HUES48 (cell line): ENCODE measurements around the gene NUP93.

ENCODE experiments used
- H3K27ac ChIP-seq: one replicate; pipeline ENCODE4 v1.7.0; 2013; ENCODE audit warnings: low read depth, low read length, inconsistent platforms
- H3K27me3 ChIP-seq: 2 replicates; pipeline ENCODE4 v1.6.1; 2013; ENCODE audit warnings: mild to moderate bottlenecking, low read length; ENCODE audit not compliant: control insufficient read depth, insufficient read depth
- H3K36me3 ChIP-seq: 2 replicates; pipeline ENCODE4 v1.6.1; 2013; ENCODE audit warnings: low read length; ENCODE audit not compliant: control insufficient read depth, insufficient read depth
- H3K4me1 ChIP-seq: 2 replicates; pipeline ENCODE4 v1.6.1; 2013; ENCODE audit warnings: mild to moderate bottlenecking, low read length; ENCODE audit not compliant: control insufficient read depth, insufficient read depth
- H3K4me3 ChIP-seq: 2 replicates; pipeline ENCODE4 v1.5.1; 2013; ENCODE audit warnings: mild to moderate bottlenecking, low read depth, low read length
- H3K9ac ChIP-seq: 2 replicates; pipeline ENCODE4 v1.6.1; 2013; ENCODE audit warnings: mild to moderate bottlenecking, low read depth, low read length, moderate library complexity
- H3K9me3 ChIP-seq: 2 replicates; pipeline ENCODE4 v1.6.1; 2013; ENCODE audit warnings: low read length; ENCODE audit not compliant: control insufficient read depth, insufficient read depth

Gene NUP93

GRCh38 chr16:56896244-56896643 is 166.3 kb downstream of the NUP93 start:
- Histone ChIP-seq H3K9me3 (no peaks in the 10 kb centered on the region), H3K9ac (no peak overlapping the region), H3K36me3 (no peaks in the 10 kb centered on the region), H3K4me1 (no peaks in the 10 kb centered on the region), H3K27me3 (no peaks in the 10 kb centered on the region), H3K27ac (no peak overlapping the region), H3K4me3 (no peak overlapping the region)

- Histone ChIP-seq H3K27ac (no peak overlapping the region), H3K36me3 (no peaks in the 10 kb centered on the region), H3K27me3 (no peaks in the 10 kb centered on the region), H3K4me3 (no peak overlapping the region), H3K9me3 (no peaks in the 10 kb centered on the region), H3K9ac (no peak overlapping the region), H3K4me1 (no peaks in the 10 kb centered on the region)
These were observed 167.3 kb downstream of the NUP93 start for GRCh38 chr16:56897026-56897799.

- Histone ChIP-seq H3K9me3 (no peaks in the 10 kb centered on the region), H3K27ac (no peak overlapping the region), H3K36me3 (no peaks in the 10 kb centered on the region), H3K4me1 (no peaks in the 10 kb centered on the region), H3K9ac (no peak overlapping the region), H3K27me3 (no peaks in the 10 kb centered on the region), H3K4me3 (no peak overlapping the region)
These were observed 168.9 kb downstream of the NUP93 start for GRCh38 chr16:56898847-56899246.
